NCI-H1417 treated with DMSO at 0.1 percent for 48 hours (cell line): Measurements from ENCODE around the gene TMEM30A.

Source experiments
- DNase-seq: peaks from one replicate; lab custom pipeline; 2025; lab: John Stamatoyannopoulos, UW

Gene TMEM30A

GRCh38 chr6:75215291-75215690, 69.3 kb downstream of the TMEM30A start:
- DNase-seq: no peak

- DNase-seq: no peak
Observed at GRCh38 chr6:75213732-75214131, 70.9 kb downstream of the TMEM30A start.

GRCh38 chr6:75213112-75213511, 71.5 kb downstream of the TMEM30A start:
- DNase-seq: no peak

GRCh38 chr6:75211920-75212590, 72.5 kb downstream of the TMEM30A start:
- DNase-seq: no peak

GRCh38 chr6:75210885-75211739, 73.5 kb downstream of the TMEM30A start:
- DNase-seq: no peak

- no peak for DNase-seq
Observed at GRCh38 chr6:75209184-75209723, 75.3 kb downstream of the TMEM30A start.

- peak; percentile 42 for DNase-seq
Observed at GRCh38 chr6:75208298-75209183, 76.1 kb downstream of the TMEM30A start.

GRCh38 chr6:75206576-75207342, 77.8 kb downstream of the TMEM30A start:
- DNase-seq: no peak

GRCh38 chr6:75205776-75206575, 78.6 kb downstream of the TMEM30A start, which contains the start of gene COL12A1:
Gene COL12A1, minus strand, starts transcription at chr6:75206053. Its CDS starts 3,261 bp downstream, at chr6:75202792.
- DNase-seq: no peak

GRCh38 chr6:75204959-75205775, 79.4 kb downstream of the TMEM30A start:
- DNase-seq: no peak

GRCh38 chr6:75204217-75204958, 80.2 kb downstream of the TMEM30A start:
- no peak for DNase-seq

GRCh38 chr6:75203721-75204120, 80.9 kb downstream of the TMEM30A start:
- no peak for DNase-seq
